Tibial nerve (tissue), 4 donors: Measurements from ENCODE around the gene THBS1. TPM values are rescaled to one million over a fixed set of nuclear protein-coding genes. Genes with fewer than 3 reads are reported as not detected.
A peak's percentile ranks its signal among the peaks of the same experiment; 100 is the strongest.

ENCODE experiments used
- DNase-seq, 2 donors: peaks; one replicate each; pipeline ENCODE4 v3.0.0-alpha.2; 2019; ENCODE audit warnings: low spot score in 2 of 2
- H3K27ac ChIP-seq, 4 donors: fragments of 200-600 bp; sonication (generic) in 3 of 4; one replicate each; pipeline ENCODE4 v1.5.1; 2017 to 2019; ENCODE audit warnings: mild to moderate bottlenecking in 1 of 4
- H3K27me3 ChIP-seq, 2 donors: fragments of 200-600 bp; sonication (generic) in 1 of 2; one replicate each; pipeline versions ENCODE4 v1.5.1 to v1.6.0; 2017 to 2019
- H3K36me3 ChIP-seq, 3 donors: fragments of 200-600 bp; sonication (generic); one replicate each; pipeline ENCODE4 v1.5.1; 2018 to 2019
- H3K4me1 ChIP-seq, 4 donors: fragments of 200-600 bp; sonication (generic) in 3 of 4; one replicate each; pipeline ENCODE4 v1.5.1; 2017 to 2019
- H3K4me3 ChIP-seq, 4 donors: fragments of 200-600 bp; sonication (generic) in 3 of 4; one replicate each; pipeline ENCODE4 v1.5.1; 2017 to 2019; ENCODE audit warnings: mild to moderate bottlenecking in 1 of 4, moderate library complexity in 1 of 4
- H3K9me3 ChIP-seq, 4 donors: fragments of 200-600 bp; sonication (generic) in 3 of 4; one replicate each; pipeline ENCODE4 v1.5.1; 2017 to 2019
- CTCF ChIP-seq, 5 experiments: fragments of 200-600 bp in 3 of 5; fragments of 450-650 bp in 2 of 5; sonication (generic) in 3 of 5; IDR thresholded peaks; one replicate each; pipeline ENCODE4 v1.5.1; 2016 to 2019; ENCODE audit warnings: antibody characterized with exemption in 5 of 5, mild to moderate bottlenecking in 3 of 5, moderate library complexity in 2 of 5
- EP300 ChIP-seq, 2 donors: sonication (generic); formaldehyde crosslinking; IDR thresholded peaks; one replicate each; pipeline ENCODE4 v1.6.1; 2017; ENCODE audit warnings: antibody characterized with exemption in 2 of 2, mild to moderate bottlenecking in 1 of 2
- POLR2A ChIP-seq, 2 donors: fragments of 450-650 bp; IDR thresholded peaks; one replicate each; pipeline ENCODE4 v1.6.1; 2017; ENCODE audit warnings: antibody characterized with exemption in 2 of 2, mild to moderate bottlenecking in 2 of 2, moderate library complexity in 2 of 2
- WGBS, 2 donors: methylation state at CpG; one replicate each; pipeline ENCODE4 v1.1.5; 2018; 5-methylcytosine and 5-hydroxymethylcytosine counted together
- total RNA-seq, 4 donors: library from RNA; depleted of rRNA; stranded (reverse); fragments of >200 nt; gene quantifications; one replicate each; pipeline ENCODE4 v1.1.0, GENCODE V29; 2016

The THBS1 gene
- total RNA-seq, 4 donors from 2014 or later = 1,850 to 2,559 (median 1,931) TPM

GRCh38 chr15:39584662-39585388, 3.9 kb downstream of the THBS1 start:
- TF ChIP-seq EP300 (IDR thresholded peaks at IDR 0.05) = no peak
- TF ChIP-seq POLR2A (IDR thresholded peaks at IDR 0.05) = no peak
- peak overlapping the region in 3 of 4 donors; percentile 40 to 95 (median 91) for H3K27ac ChIP-seq
- peak overlapping the region in 3 of 4 donors; percentile 61 to 78 (median 69) for H3K4me3 ChIP-seq

GRCh38 chr15:39585389-39585841, 4.5 kb downstream of the THBS1 start:
- H3K4me3 ChIP-seq = peak overlapping the region in 3 of 4 donors; percentile 61 to 78 (median 69)
- whole genome bisulfite sequencing, 2 donors = 67 to 80% methylated on average over 4 of the region's 4 CpGs
- no peaks in the 10 kb centered on the region for H3K27me3 ChIP-seq
- TF ChIP-seq EP300 (IDR thresholded peaks at IDR 0.05) = no peak
- no peak for TF ChIP-seq POLR2A (IDR thresholded peaks at IDR 0.05)
- no peak for TF ChIP-seq CTCF (IDR thresholded peaks at IDR 0.05)
- H3K36me3 ChIP-seq = peaks cover 7 to 85% (median 20%) of the 10 kb centered on the region in 3 donors
- peak overlapping the region in 3 of 4 donors; percentile 40 to 95 (median 91) for H3K27ac ChIP-seq
- H3K9me3 ChIP-seq = no peaks in the 10 kb centered on the region
- peaks cover 0 to 83% (median 39%) of the 10 kb centered on the region in 4 donors for H3K4me1 ChIP-seq
- no peak for DNase-seq

More at GRCh38 chr15:39584662-39585388, 3.9 kb downstream of the THBS1 start:
- H3K36me3 ChIP-seq = peaks cover 7 to 79% (median 20%) of the 10 kb centered on the region in 3 donors
- H3K4me1 ChIP-seq = peaks cover 0 to 77% (median 34%) of the 10 kb centered on the region in 4 donors
- WGBS, 2 donors = 56 to 73% methylated on average over 3 of the region's 3 CpGs
- no peaks in the 10 kb centered on the region for H3K27me3 ChIP-seq
- no peak for DNase-seq
- no peaks in the 10 kb centered on the region for H3K9me3 ChIP-seq

GRCh38 chr15:39585871-39586301, 5.0 kb downstream of the THBS1 start:
- peak overlapping the region; percentile 6 to 78 (median 44) for H3K4me3 ChIP-seq
- H3K27ac ChIP-seq = peak overlapping the region; percentile 32 to 95 (median 66)
- WGBS, 2 donors = 58 to 72% methylated on average over 4 of the region's 4 CpGs
- DNase-seq = no peak
- H3K9me3 ChIP-seq = no peaks in the 10 kb centered on the region
- H3K36me3 ChIP-seq = peaks cover 7 to 90% (median 20%) of the 10 kb centered on the region in 3 donors
- TF ChIP-seq CTCF (IDR thresholded peaks at IDR 0.05) = no peak
- TF ChIP-seq POLR2A (IDR thresholded peaks at IDR 0.05) = no peak
- no peak for TF ChIP-seq EP300 (IDR thresholded peaks at IDR 0.05)
- peaks cover 0 to 86% (median 41%) of the 10 kb centered on the region in 4 donors for H3K4me1 ChIP-seq
- no peaks in the 10 kb centered on the region for H3K27me3 ChIP-seq

- Histone ChIP-seq H3K9me3 (no peaks in the 10 kb centered on the region), H3K27me3 (no peaks in the 10 kb centered on the region), H3K4me3 (peak overlapping the region; percentile 6 to 78 (median 44)), H3K27ac (peak overlapping the region; percentile 32 to 95 (median 66)), H3K4me1 (peaks cover 0 to 93% (median 44%) of the 10 kb centered on the region in 4 donors), H3K36me3 (peaks cover 7 to 97% (median 20%) of the 10 kb centered on the region in 3 donors)
- peak in 1 of 2 donors; percentile 48 for DNase-seq
- no peak for TF ChIP-seq POLR2A (IDR thresholded peaks at IDR 0.05)
- peak in 1 of 2 donors; percentile 44 for TF ChIP-seq EP300 (IDR thresholded peaks at IDR 0.05)
- 21 to 38% methylated on average over 10 of the region's 10 CpGs for WGBS, 2 donors
These were observed 5.7 kb downstream of the THBS1 start for GRCh38 chr15:39586387-39587095.

GRCh38 chr15:39587096-39587721, 6.3 kb downstream of the THBS1 start:
- Histone ChIP-seq H3K27ac (peak overlapping the region in 2 of 4 donors; percentile 52 to 95), H3K4me1 (peaks cover 0 to 93% (median 41%) of the 10 kb centered on the region in 4 donors), H3K36me3 (peaks cover 7 to 100% (median 20%) of the 10 kb centered on the region in 3 donors), H3K27me3 (no peaks in the 10 kb centered on the region), H3K4me3 (peak overlapping the region in 2 of 4 donors; percentile 61 to 78), H3K9me3 (no peaks in the 10 kb centered on the region)
- 81 to 88% methylated on average over 17 of the region's 17 CpGs for WGBS, 2 donors
- no peak for TF ChIP-seq CTCF (IDR thresholded peaks at IDR 0.05)
- TF ChIP-seq EP300 (IDR thresholded peaks at IDR 0.05) = peak in 1 of 2 donors; percentile 18
- TF ChIP-seq POLR2A (IDR thresholded peaks at IDR 0.05) = no peak
- no peak for DNase-seq
